NCI-H2029 (cell line): ENCODE data around the gene SUSD1.
"Not testable (repeated sequence)": the region's sequence is repeated elsewhere in the genome, so short reads cannot be mapped to it uniquely, and the experiment has no call there.

Experiments used
- DNase-seq: peaks from one replicate; lab custom pipeline; 2025; lab: John Stamatoyannopoulos, UW

The SUSD1 gene

GRCh38 chr9:112129246-112129645, 45.9 kb downstream of the SUSD1 start:
- DNase-seq = no peak

- not testable (repeated sequence) for DNase-seq
These were observed 46.7 kb downstream of the SUSD1 start for GRCh38 chr9:112128399-112128798.

DNA sequence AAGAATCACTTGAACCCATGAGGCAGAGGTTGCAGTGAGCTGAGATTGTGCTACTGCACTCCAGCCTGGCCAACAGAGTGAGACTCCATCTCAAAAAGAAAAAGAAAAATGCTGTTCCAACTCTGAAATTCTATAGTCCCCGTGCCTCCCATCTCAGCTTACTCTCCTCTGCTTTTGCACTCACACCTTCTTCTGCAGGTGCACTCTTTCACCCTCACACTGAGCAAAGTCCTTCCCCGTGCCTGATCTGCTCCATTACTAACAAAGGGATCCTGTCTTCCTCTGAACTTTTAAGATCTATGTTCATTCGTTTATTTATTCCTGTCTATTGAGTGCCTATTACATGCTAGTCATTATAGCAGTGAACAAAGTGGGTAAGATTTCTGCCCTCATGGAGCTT, 47.8 kb downstream of the SUSD1 start:
- no peak for DNase-seq

GRCh38 chr9:112125951-112126388, 49.1 kb downstream of the SUSD1 start:
- DNase-seq = no peak

GRCh38 chr9:112124156-112124555, 50.9 kb downstream of the SUSD1 start:
- DNase-seq = no peak

- DNase-seq = no peak
These were observed 53.5 kb downstream of the SUSD1 start for GRCh38 chr9:112121633-112122032.

DNA sequence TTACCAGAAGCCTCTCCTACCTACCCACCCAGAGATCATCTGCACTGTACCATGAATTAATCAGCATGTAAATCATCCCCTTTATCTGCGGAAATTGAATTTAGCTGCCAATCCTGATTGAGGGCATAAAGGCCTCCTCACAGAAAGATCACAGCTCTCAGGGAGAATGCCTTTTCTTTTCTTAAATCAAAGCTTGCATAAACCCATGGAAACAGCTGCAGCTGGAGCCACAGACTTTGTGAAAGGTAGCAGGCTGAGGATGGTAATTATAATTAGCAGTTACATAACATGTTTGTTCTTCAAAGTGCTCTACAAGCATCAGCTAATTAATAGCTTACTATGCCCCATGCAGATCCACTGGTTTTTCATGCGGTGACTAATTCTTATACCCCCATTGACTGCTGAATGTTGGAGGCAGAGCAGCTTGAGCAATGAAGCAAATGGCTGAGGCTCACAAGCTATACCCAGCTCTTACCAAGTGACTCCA, 54.6 kb downstream of the SUSD1 start:
- no peak for DNase-seq

DNA sequence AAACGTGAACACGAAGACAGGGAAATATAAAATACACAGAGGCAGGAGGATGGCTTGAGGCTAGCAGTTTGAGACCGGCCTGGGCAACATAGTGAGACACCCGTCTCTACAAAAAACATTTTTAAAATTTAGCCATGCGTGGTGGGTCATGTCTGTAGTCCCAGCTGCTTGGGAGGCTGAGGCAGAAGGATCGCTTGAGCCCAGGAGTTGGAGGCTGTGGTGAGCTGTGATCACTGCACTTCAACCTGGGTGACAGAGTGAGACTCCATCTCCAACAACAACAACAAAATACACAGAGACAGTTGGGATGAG, 55.1 kb downstream of the SUSD1 start:
- DNase-seq = no peak

GRCh38 chr9:112119225-112120029, 55.7 kb downstream of the SUSD1 start:
- DNase-seq = no peak

- DNase-seq = no peak
These were observed 57.1 kb downstream of the SUSD1 start for GRCh38 chr9:112118009-112118408.

- no peak for DNase-seq
These were observed 58.9 kb downstream of the SUSD1 start for GRCh38 chr9:112115970-112116753.

DNA sequence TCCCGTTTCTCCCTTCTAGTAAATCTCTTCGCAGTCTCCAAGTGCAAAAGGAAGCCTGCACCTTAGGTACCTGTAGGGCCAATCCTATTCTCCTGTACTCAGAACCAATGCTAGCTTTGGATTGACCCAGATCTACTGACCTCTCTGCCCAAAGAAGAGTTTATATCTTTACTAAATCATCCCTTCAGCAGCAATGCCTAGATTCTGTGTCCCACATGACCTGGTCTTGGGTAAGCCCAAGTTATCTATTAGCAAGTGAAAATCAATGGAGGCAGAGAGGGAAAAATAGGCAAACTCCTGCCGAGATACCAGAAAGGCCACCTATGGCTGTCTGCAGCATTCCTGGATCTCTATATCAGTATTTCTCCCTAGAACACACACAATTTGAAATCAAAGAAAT, 60.0 kb downstream of the SUSD1 start:
- DNase-seq = no peak

DNA sequence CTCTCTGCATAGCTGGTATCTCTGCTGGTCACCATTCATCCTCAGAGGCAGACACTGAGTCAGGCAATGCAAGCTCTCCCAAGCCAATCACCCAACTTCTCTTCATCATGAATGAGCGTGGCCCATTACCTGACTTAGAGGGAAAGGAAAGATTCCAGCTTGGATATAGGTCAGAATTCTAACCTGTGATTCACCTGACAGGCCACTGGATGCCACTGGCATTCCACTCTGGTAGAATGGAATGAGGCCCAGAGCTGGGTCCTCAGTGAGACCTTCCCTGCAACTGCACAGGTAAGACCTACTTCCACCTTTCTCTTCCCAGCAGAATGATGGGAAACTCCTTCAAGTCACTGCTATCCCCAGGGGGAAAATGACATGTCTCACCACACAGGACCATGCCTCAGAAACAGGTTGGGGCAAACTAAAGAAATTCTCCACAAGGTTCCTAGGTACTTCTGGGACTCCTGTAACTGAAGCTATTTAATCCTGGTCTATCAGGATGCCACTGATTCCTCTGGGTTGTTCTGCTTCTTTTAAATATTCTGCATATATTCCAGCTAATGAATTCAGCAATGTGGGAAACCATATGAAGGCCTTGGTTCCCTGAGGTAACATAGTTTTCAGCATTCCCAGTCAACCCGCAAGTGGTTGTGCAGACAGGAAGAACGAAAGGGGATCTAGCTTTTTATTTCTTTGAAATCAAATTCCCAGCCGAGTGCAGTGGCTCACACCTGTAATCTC, 62.0 kb downstream of the SUSD1 start:
- no peak for DNase-seq

- no peak for DNase-seq
These were observed 62.6 kb downstream of the SUSD1 start for GRCh38 chr9:112112519-112112918.

- no peak for DNase-seq
These were observed 63.6 kb downstream of the SUSD1 start for GRCh38 chr9:112111461-112111860.

GRCh38 chr9:112110777-112111113, 64.4 kb downstream of the SUSD1 start:
- DNase-seq = no peak

- DNase-seq = no peak
These were observed 64.9 kb downstream of the SUSD1 start for GRCh38 chr9:112110094-112110776.

DNA sequence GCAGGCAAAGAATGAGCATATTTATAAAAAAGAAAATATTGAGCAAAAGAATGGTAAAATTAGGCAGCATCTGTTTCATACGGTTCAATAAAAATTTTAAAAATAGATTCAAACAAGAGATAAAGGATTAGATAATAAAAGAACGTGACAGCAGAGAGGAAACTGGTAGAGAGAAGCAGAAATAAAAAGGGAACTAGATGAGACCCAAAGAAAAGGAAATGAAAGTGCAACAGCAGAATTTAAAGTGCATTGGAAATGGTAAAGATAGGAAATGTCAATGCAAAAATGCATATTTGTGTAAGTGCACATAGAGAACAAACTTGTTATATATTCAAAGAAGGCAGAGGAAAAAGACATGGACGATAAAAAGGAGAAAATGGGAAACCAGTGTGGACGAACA, 70.2 kb downstream of the SUSD1 start:
- no peak for DNase-seq

GRCh38 chr9:112104401-112104800, 70.7 kb downstream of the SUSD1 start:
- no peak for DNase-seq

GRCh38 chr9:112103405-112103804, 71.7 kb downstream of the SUSD1 start:
- no peak for DNase-seq

DNA sequence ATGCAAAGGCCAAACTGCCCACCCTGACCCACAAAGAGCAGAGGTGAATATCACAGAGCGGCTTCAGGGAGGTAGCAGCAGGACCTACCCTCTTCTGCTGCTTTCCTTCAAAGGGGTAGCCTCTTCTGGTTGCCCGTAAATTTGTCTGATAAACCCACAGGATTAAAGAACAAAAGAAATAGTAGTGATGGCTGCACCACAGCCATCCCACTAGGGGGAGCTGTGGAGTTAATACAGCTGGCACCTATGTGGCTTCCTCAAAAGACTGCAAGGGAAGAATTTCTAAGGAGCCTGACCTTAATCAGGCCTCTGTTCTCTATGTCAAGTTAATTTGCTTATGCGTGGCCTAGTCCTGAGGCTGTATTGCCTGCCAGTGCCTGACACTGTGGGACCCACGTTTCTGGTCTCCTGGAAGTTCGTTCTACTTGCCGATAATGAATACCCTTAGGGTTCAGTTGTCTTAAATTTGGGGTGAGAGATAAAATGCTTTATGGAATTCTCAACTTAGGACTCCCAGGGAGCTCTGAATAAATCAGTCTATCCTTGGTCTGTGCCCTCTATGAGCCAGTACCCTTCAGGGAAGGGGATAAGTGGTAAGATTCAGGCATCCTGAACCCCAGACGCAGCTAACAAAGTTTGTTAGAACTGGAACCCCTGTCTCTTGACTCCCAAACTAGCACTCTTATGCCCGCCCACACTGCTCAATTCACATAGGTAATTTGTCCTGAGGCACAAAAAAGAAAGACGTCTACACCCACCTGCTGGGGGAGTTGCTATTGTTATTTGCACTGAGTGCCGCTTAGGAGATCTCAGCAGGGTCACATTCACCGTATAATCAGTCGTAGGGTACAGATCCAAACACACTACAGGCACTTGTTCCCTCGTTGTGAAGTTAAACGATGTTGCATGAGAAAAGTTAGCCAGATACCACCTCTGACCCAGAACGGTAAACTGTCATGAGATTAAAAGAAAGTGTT, 77.1 kb downstream of the SUSD1 start:
- peak; percentile 65 for DNase-seq
